GM12801 (cell line): Measurements from ENCODE around the gene CCNJL.

Source experiments
- TF ChIP-seq, protein P1 (sequence below): IDR thresholded peaks from one replicate; pipeline ENCODE4 v1.5.1; 2011; ENCODE audit warnings: control low read depth; ENCODE audit not compliant: insufficient read length; ENCODE audit errors: extremely low read depth

The CCNJL gene

DNA sequence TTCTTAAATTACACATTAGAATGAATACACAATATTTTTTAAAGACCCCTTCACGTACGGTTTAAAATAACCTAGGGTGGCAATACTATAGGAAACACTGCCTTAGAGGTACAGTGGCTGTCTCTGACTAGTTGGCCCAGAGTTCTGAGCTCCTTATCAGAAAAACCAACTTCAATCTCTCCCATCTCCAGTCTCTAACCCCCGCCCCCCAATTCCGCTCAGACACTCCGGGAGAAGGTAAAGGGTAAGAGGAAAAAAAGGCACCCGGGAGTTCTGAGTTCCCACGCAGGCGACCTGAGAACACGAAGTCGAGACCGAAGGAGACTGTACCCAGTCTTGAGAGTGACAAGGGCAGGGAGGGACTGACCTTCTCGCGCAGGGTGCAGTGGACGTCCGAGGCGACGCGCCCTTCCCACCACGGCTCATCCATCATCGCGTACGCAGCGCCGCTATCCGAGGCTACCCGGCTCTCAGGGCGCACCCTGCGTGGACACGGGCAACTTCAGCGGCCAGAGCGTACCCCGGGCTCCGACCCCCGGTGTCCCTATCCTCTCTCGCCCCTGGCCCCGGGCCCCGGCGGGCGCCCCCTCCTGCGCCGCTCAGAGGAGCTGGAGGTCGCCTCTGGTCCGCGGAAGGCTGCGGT lies 752 bp downstream of the CCNJL start:
- TF ChIP-seq, protein P1, sequence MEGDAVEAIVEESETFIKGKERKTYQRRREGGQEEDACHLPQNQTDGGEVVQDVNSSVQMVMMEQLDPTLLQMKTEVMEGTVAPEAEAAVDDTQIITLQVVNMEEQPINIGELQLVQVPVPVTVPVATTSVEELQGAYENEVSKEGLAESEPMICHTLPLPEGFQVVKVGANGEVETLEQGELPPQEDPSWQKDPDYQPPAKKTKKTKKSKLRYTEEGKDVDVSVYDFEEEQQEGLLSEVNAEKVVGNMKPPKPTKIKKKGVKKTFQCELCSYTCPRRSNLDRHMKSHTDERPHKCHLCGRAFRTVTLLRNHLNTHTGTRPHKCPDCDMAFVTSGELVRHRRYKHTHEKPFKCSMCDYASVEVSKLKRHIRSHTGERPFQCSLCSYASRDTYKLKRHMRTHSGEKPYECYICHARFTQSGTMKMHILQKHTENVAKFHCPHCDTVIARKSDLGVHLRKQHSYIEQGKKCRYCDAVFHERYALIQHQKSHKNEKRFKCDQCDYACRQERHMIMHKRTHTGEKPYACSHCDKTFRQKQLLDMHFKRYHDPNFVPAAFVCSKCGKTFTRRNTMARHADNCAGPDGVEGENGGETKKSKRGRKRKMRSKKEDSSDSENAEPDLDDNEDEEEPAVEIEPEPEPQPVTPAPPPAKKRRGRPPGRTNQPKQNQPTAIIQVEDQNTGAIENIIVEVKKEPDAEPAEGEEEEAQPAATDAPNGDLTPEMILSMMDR = no peak

DNA sequence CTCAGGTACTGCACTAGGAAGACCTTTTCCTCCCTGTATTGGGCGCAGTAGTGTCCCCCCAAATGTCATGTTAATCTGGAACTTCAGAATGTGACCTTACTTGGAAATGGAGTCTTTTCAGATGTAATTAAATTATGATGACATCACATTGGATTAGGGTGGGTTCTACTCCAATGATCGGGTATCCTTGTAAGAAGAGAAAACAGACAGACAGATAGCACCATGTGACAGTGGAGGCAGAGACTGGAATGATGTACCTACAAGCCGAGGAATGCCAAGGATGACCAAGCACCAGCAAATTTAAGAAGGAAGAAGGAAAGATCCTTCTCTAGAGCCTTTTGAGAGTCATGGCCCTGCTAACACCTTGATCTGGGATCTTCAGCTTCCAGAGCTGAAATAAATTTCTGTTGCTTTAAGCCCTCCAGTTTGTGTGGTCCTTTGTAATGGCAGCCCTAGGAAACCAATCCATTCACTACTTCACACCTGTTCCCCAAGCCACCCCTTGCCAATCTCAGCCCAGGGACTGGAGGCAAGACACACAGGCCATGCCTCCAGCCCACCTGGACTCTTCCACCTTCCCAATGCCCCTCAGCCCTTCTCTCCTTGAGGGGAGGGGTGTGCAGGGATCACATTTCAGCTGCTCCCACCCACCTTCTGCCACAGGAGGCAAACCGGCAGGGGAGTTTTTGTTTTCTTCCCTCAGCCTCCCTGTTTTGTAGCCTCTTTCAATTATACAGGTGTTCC lies 1.6 kb downstream of the CCNJL start:
- TF ChIP-seq, protein P1 = no peak

DNA sequence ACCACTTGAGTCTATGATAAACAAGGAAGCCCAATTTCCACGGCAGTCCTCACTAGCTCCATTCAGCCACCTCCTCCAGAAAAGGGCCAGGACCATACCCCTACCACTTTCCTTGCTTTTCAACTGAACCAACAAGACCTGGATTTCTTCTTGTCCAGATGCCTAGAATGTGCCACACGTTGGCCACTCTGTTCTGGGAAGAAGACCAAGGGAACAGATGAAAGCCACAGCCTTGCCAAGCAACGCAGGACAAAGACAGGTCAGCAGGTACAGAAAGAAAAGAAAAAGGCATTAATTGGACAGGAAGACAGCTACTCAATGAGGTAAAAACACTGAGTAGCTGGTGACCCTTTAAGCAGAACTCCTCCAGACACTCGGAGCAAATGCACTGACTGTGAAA lies 2.2 kb downstream of the CCNJL start:
- TF ChIP-seq, protein P1 = no peak

DNA sequence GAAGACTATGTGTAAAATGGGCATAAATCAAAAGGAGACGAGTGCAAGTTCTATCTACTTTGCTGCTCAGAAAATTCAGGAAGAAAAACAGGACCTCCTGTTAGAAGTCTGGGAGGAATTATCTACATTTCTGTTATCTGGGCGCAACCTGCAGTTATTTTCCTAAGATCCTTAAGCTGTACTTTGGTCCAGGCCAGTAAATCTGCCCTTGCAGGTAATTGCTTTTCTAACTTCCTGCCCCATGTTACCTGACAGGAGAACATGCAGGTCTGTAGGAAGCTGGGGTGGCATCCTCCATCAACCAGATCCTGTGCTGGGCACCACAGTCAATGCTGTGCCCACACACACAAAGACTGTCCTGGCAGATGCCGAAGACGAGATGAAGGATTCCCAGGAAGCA lies 5.7 kb downstream of the CCNJL start:
- TF ChIP-seq, protein P1 = no peak

DNA sequence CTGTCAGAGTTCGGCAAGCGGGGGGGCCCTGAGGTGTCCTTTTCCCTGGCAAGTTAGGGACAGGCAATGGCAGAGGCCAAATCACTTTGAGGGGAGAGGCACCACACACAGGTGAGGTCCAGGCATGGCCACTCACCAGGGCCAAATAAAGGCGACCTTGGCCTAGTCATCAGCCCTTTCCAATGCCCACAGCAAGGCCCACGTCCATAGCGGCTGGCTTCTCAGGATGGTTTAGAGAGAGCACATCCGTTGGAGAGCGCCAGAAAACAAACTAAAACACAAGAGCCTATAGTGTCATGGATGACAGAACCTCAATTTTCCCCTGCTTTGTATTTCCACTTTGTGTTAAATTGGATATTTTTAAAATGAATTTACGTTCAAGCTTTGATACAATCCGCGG lies 7.0 kb downstream of the CCNJL start:
- TF ChIP-seq, protein P1 = no peak

DNA sequence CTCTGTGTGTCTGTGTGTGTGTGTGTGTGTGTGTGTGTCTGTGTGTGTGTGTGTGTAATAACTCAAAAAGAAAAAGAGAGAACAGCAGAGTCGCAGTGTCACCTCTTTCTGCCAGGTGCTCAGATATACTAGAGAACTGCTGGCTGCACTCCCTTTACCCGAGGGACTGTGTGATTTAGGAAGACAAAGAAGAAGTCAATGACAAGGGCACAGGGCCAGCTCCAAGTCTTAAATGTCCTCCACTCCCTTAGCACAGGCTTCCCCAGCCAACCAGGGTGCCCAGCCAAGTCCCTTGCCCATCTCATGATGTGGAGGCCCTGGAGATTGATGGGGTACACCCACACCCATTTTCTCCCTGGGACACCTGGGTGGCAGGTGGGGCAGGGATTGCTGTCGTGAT lies 8.7 kb downstream of the CCNJL start:
- TF ChIP-seq, protein P1 = no peak

DNA sequence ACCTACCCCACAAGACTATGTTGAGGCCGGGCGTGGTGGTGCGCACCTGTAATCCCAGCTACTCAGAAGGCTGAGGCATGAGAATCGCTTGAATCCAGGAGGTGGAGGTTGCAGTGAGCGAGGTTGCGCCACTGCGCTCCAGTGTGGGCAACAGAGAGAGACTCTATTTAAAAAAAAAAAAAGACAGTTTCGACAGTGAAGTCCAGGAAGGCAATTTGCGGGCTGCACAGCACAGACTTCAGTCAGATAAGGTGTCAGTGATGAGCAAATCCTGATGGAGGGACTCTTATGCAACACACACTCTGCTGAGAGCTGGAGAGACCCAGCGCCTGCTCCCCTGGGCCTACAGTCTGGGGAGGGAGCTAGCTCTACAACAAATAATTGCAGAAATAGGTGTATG lies 14.2 kb downstream of the CCNJL start:
- TF ChIP-seq, protein P1 = no peak
